Measurements from ENCODE around the gene HDAC2. TPM values are rescaled to one million over a fixed set of nuclear protein-coding genes. Genes with fewer than 3 reads are reported as not detected.
"Not testable (repeated sequence)": the region's sequence is repeated elsewhere in the genome, so short reads cannot be mapped to it uniquely, and the experiment has no call there.

HDAC2 gene
- total RNA-seq, 2 experiments from 2014 or later: 40.5 to 141 TPM

DNA sequence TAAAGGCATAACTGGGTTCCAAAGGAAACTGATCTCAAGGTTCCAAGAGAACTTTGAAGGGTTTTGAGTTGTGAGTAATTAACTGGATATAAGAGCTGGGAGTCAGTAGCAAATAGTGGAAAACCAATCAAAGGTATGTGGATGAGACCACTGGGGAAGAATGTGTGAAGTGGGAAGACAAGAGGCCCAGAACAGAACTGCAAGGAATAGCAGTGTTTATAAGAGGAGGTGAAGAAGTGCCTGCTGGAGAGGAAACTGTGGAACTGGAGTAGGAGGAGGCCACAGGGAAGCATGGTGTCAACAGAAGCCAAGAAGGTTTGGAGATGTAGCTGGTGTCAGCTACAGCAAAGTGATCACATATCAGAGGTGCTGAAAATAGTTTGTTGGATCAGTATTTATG is 18.7 kb upstream of the HDAC2 start:
- H4K20me1 ChIP-seq (ENCODE audit: insufficient read depth, low read length): no peaks in the 10 kb centered on the region
- DNase-seq (ENCODE audit: low spot score): no peak
- BruUV-seq (replicated peaks): no TSS peak
- no peaks in the 10 kb centered on the region for H3K36me3 ChIP-seq (ENCODE audit: insufficient read depth, low read length)
- POLR2A ChIA-PET: no interaction called here
- H2AFZ ChIP-seq (ENCODE audit: low read length): no peak overlapping the region
- intact Hi-C loops (cut with micrococcal nuclease; ENCODE audit: unreplicated experiment): loop anchor here (10.0 kb wide), 1 partner anchor 115 kb away; no protein-coding TSS in a partner anchor
- H3K9me2 ChIP-seq (ENCODE audit: insufficient read depth, low read length): no peaks in the 10 kb centered on the region
- no peaks in the 10 kb centered on the region for H3K79me2 ChIP-seq (ENCODE audit: insufficient read depth, low read depth, low read length)
- no peak overlapping the region for H3K27ac ChIP-seq (ENCODE audit: low read depth, low read length, poor library complexity, severe bottlenecking)
- CTCF ChIA-PET (ENCODE audit: unreplicated experiment): no interaction called here
- H3K4me2 ChIP-seq (ENCODE audit: low read length): no peak overlapping the region
- TF ChIP-seq, protein P1, sequence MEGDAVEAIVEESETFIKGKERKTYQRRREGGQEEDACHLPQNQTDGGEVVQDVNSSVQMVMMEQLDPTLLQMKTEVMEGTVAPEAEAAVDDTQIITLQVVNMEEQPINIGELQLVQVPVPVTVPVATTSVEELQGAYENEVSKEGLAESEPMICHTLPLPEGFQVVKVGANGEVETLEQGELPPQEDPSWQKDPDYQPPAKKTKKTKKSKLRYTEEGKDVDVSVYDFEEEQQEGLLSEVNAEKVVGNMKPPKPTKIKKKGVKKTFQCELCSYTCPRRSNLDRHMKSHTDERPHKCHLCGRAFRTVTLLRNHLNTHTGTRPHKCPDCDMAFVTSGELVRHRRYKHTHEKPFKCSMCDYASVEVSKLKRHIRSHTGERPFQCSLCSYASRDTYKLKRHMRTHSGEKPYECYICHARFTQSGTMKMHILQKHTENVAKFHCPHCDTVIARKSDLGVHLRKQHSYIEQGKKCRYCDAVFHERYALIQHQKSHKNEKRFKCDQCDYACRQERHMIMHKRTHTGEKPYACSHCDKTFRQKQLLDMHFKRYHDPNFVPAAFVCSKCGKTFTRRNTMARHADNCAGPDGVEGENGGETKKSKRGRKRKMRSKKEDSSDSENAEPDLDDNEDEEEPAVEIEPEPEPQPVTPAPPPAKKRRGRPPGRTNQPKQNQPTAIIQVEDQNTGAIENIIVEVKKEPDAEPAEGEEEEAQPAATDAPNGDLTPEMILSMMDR (conservative IDR thresholded peaks at IDR 0.05; ENCODE audit: low read length): no peak
- no peak for TF ChIP-seq EZH2phosphoT487 (IDR thresholded peaks at IDR 0.05; ENCODE audit: borderline replicate concordance, low read depth, low read length)
- H3K4me1 ChIP-seq (ENCODE audit: insufficient read depth, low read length, poor library complexity, severe bottlenecking): no peaks in the 10 kb centered on the region
- H3K9me3 ChIP-seq (ENCODE audit: low read length): no peaks in the 10 kb centered on the region
- H3K4me3 ChIP-seq (ENCODE audit: low read depth, low read length, poor library complexity, severe bottlenecking): no peak overlapping the region

DNA sequence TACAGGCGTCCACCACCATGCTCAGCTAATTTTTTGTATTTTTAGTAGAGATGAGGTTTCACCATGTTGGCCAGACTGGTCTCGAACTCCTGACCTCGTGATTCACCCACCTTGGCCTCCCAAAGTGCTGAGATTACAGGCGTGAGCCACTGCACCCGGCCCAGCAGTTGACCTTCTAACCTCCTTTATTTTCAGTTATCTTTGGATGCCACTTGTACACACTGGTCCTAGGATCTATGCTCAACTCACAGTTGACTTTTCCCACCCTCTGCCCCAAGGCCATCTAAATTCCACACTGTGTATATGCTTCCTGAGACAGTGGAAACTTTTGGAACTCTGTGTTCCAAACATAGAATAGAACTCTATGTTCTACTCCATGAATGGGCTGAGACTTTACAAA is 11.7 kb upstream of the HDAC2 start:
- H3K4me2 ChIP-seq (ENCODE audit: low read length); CTCF ChIA-PET (ENCODE audit: unreplicated experiment); H3K27ac ChIP-seq (ENCODE audit: low read depth, low read length, poor library complexity, severe bottlenecking); H3K4me3 ChIP-seq (ENCODE audit: low read depth, low read length, poor library complexity, severe bottlenecking); H3K36me3 ChIP-seq (ENCODE audit: insufficient read depth, low read length); H3K4me1 ChIP-seq (ENCODE audit: insufficient read depth, low read length, poor library complexity, severe bottlenecking); H3K79me2 ChIP-seq (ENCODE audit: insufficient read depth, low read depth, low read length); intact Hi-C loops (cut with micrococcal nuclease; ENCODE audit: unreplicated experiment); BruUV-seq (replicated peaks); DNase-seq (ENCODE audit: low spot score); H2AFZ ChIP-seq (ENCODE audit: low read length); H3K9me2 ChIP-seq (ENCODE audit: insufficient read depth, low read length); H4K20me1 ChIP-seq (ENCODE audit: insufficient read depth, low read length); POLR2A ChIA-PET; H3K9me3 ChIP-seq (ENCODE audit: low read length): not testable (repeated sequence)

DNA sequence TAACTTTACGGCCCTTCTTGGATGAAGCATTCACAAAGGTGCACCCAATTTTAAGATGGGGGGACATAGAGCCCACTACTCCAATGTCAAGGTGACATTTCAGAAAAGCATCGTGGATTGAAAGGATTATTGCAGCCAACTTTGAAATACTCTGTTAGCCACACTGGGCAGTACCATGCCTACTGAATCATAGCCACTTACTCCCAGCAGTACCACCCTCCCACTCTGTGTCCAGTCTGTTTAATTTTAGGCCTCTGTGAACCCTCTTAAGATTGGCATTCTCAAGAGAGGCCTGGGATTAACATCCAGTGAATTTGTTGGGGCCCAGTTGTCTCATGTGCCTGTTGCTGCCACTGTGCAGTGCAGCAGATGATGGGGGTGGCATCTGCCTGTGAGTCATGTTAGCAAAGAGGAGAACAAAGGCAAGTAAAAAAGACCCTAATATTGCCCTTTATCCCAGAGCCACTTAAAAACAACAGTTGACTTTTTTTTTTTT is 11.2 kb upstream of the HDAC2 start:
- TF ChIP-seq EZH2phosphoT487 (IDR thresholded peaks at IDR 0.05; ENCODE audit: borderline replicate concordance, low read depth, low read length): no peak
- TF ChIP-seq, protein P1 (conservative IDR thresholded peaks at IDR 0.05; ENCODE audit: low read length): no peak
- Histone ChIP-seq H4K20me1 (ENCODE audit: insufficient read depth, low read length) (no peaks in the 10 kb centered on the region), H3K27ac (ENCODE audit: low read depth, low read length, poor library complexity, severe bottlenecking) (no peak overlapping the region), H3K4me3 (ENCODE audit: low read depth, low read length, poor library complexity, severe bottlenecking) (no peak overlapping the region), H3K4me1 (ENCODE audit: insufficient read depth, low read length, poor library complexity, severe bottlenecking) (peaks cover 8% of the 10 kb centered on the region), H3K9me2 (ENCODE audit: insufficient read depth, low read length) (no peaks in the 10 kb centered on the region), H3K79me2 (ENCODE audit: insufficient read depth, low read depth, low read length) (no peaks in the 10 kb centered on the region), H3K9me3 (ENCODE audit: low read length) (no peaks in the 10 kb centered on the region), H3K4me2 (ENCODE audit: low read length) (no peak overlapping the region), H3K36me3 (ENCODE audit: insufficient read depth, low read length) (no peaks in the 10 kb centered on the region), H2AFZ (ENCODE audit: low read length) (no peak overlapping the region)
- no peak for DNase-seq (ENCODE audit: low spot score)
- intact Hi-C loops (cut with micrococcal nuclease; ENCODE audit: unreplicated experiment): no loop called here
- ChIA-PET CTCF (ENCODE audit: unreplicated experiment) (no interaction called here), POLR2A (interaction anchor here (0.7 kb wide), 1 partner anchor 228 kb away, joined by 3 read pairs; no protein-coding TSS in a partner anchor)
- no TSS peak for BruUV-seq (replicated peaks)

All from OCI-LY7 (cell line).